ENCODE data around the gene MIGA2.

GRCh38 chr9:129011170-129011569 is 25.3 kb upstream of the MIGA2 start:
- TF ChIP-seq MYNN (tag by site-specific recombination; IDR thresholded peaks at IDR 0.05; ENCODE audit: borderline replicate concordance) (no peak), ZBTB7A (tag by site-specific recombination; IDR thresholded peaks at IDR 0.05; ENCODE audit: low read depth) (no peak), CTCF (tag by site-specific recombination; IDR thresholded peaks at IDR 0.05) (no peak), ZNF473 (tag by site-specific recombination; IDR thresholded peaks at IDR 0.05) (no peak)
